ENCODE measurements around the gene PMS2.
"Not testable (repeated sequence)": the region's sequence is repeated elsewhere in the genome, so short reads cannot be mapped to it uniquely, and the experiment has no call there.

GRCh38 chr7:5934945-5935450 is 73.9 kb downstream of the PMS2 start:
- TF ChIP-seq CTCF, POLR2A, EP300, POLR2AphosphoS5 (IDR thresholded peaks at IDR 0.05): not testable (repeated sequence)

Data from gastroesophageal sphincter (tissue), 3 donors.